Mammary epithelial cell (primary cell): Measurements from ENCODE around the gene TRPV5.

Source experiments
- EZH2 ChIP-seq: IDR thresholded peaks from 2 replicates; pipeline ENCODE4 v1.6.1; 2012; ENCODE audit warnings: low read length, inconsistent platforms, borderline replicate concordance
- TF ChIP-seq, protein P1 (sequence below), 2 donors: IDR thresholded peaks in 1 of 2; conservative IDR thresholded peaks in 1 of 2; 2 replicates each; pipeline ENCODE4 v1.5.1; 2011 to 2012; ENCODE audit warnings: inconsistent platforms in 2 of 2, low read length in 2 of 2, mild to moderate bottlenecking in 2 of 2, control low read depth in 1 of 2, low read depth in 1 of 2; ENCODE audit not compliant: insufficient read depth in 1 of 2; ENCODE audit errors: extremely low read depth in 1 of 2

- TF ChIP-seq, protein P1, sequence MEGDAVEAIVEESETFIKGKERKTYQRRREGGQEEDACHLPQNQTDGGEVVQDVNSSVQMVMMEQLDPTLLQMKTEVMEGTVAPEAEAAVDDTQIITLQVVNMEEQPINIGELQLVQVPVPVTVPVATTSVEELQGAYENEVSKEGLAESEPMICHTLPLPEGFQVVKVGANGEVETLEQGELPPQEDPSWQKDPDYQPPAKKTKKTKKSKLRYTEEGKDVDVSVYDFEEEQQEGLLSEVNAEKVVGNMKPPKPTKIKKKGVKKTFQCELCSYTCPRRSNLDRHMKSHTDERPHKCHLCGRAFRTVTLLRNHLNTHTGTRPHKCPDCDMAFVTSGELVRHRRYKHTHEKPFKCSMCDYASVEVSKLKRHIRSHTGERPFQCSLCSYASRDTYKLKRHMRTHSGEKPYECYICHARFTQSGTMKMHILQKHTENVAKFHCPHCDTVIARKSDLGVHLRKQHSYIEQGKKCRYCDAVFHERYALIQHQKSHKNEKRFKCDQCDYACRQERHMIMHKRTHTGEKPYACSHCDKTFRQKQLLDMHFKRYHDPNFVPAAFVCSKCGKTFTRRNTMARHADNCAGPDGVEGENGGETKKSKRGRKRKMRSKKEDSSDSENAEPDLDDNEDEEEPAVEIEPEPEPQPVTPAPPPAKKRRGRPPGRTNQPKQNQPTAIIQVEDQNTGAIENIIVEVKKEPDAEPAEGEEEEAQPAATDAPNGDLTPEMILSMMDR (conservative IDR thresholded peaks at IDR 0.05 in 1 of 2, IDR thresholded peaks at IDR 0.05 in 1 of 2; ENCODE audit: extremely low read depth in 1 of 2, insufficient read depth in 1 of 2, low read depth in 1 of 2, low read length in 2 of 2), result no peak
- TF ChIP-seq EZH2, result no peak
Measured at GRCh38 chr7:142887282-142888015, 46.1 kb downstream of the TRPV5 start.
